HS-27A (cell line): ENCODE results near the gene XKRX.

ENCODE experiments used
- DNase-seq: peaks from one replicate; pipeline ENCODE4 v3.0.0-alpha.2; 2012; ENCODE audit warnings: low read depth, missing footprints

Gene XKRX

DNA sequence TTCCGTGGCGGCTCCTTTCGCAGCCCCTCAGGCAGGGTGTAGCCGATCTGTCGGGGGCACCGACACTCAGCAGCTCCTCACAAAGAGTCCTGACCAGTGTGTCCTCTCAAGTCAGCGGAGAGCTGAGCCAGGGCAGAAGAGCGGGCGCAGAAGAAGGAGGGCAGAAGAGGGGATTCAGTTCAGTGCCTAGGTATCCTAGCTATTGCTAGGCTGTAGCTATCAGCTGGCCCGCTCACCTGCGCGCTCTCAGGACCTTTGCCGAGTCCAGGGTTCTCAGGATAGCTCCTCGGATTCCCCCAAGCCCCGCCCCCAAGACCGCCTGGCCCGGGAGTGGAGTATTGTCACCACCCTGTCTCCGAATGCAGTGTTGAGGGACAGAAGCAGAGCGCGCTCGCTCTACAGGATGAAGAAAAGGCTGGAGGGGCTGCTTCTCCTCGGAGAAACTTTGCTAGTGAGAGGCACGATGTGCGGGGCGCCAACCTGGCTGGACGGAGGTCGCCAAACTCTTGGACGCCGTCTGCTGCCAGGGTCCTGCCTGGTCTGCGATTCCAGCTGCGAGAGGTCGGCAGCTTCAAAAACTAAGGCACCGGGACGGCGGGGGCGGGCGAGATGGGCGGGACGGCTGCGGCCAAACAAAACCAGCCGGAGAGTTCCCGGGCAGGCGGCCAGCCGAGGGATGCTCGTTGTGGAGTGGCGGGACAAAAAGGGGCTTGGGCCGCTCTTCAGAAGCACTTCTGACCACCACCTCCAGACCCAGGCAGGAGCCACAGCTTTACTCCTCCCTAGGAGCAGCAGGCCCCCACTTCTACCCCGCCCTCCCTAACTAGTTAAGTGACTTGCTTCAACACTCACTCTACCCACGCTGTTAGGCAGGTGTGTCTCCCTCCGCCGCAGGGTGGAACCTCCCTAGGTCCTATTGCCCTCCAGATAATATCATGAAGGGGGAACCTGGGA is at the start of gene XKRX:
Gene XKRX (minus strand): TSS at position 258 of the 954 bp plus-strand sequence. CDS start 613 bp downstream, outside the sequence.
- no peak for DNase-seq

DNA sequence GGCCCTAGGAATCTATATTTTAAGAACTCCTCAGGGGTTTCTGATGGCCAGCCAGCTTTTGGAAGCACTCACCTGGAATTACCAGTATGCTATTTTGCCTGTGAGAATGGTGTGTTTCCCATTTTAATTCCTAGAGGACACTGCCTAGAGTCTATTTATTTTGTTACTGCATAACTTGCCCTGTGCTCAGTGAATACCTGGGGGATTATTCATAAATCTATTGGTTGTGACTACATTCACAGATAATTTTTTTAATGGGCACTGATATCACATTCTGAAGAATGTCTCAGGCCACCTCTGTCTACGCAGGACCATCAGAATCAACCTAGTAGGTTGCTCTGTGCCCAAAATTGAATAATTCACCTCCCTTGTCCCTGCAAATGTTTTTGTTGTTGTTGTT is 47.5 kb upstream of the XKRX start:
- DNase-seq = no peak

DNA sequence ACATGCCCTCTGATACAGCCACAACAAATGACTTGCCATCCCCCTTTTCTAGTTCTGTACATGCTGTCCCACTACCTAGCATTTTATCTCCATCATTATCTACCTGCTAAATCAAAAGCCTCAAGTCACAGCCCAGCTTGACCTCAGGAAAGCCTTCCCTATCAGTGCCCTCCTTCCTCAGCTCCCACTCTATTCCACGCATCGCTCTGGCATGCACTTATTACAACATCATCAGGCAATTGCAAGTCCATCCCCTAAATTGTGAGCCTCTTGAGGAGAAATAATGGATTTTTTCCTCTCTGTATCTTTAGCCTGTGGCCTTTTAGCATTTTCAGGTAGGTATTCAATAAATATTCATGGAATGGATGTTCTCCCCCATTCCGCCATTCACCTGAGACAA is 46.5 kb upstream of the XKRX start:
- DNase-seq = no peak

DNA sequence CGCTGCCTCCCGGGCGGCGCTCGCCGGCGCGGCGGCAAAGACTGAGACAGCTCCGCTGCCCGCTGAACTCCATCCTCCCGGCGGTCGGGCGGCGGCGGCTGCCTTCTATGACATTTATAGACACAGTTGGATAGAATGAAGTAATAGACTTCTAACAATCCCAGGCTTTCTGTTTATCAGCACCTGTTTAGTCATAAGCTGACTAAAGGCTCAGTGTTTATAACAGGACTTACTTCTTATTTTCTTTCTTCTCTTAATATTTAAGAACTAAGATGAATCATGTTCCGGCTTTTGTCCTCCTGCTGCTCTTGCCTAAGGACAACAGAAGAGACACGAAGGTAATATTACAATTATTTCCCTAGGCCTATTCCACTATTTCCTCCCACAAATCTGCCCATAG is 44.7 kb upstream of the XKRX start:
- DNase-seq = no peak

DNA sequence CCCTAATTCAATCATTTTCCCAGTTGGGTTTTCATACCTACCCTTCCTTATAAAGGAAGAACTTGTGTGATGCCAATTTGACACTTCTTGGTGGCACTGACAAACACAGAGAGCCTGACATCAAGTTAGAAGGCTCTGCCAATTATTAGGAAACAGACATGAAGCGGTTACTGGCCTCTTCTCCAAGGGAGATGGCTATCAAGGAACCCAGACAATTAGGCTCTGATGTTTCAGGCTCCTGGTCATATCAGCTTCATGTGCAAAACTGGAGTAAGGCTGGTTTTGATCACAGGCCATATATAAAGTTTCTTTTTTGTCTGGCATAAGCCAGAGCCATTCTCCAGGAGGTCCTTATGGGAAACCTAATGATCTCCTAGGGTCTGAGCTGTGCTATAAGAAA is 41.2 kb upstream of the XKRX start:
- no peak for DNase-seq

DNA sequence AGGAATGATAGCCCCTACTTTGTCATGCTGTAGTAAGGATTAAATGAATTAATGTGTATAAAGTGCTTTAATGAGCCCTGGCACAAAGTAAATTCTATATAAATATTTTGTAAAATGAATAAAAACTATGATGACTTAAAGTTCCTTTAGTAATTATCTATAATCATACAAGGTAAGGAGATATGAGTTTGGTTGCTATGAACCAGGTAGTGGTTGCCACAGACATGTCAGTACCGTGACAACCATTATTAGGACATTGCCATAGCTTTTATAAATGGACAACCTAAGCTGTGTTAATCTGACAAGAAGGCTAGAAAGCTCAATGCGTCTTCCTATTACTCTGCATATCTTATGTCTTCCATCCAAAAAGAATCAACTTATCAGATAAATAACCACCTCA is 40.7 kb upstream of the XKRX start, which contains the start of gene ARL13A:
Gene ARL13A (plus strand): TSS at position 301 of the 400 bp plus-strand sequence. CDS start 3,982 bp downstream, outside the sequence.
- DNase-seq = no peak

DNA sequence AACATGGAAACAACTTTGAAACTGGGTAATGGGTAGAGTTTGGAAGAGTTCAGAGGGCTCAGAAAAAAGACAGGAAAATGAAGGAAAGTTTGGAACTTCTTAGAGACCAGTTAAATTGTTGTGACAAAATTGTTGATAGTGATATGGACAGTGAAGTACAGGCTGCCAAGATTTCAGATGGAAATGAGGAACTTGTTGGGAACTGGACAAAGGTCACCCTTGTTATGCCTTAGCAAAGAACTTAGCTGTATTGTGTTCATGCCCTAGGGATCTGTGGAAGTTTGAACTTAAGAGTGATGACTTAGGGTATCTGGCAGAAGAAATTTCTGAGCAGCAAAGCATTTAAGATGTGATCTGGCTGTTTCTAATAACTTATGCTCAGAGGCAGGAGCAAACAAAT is 35.6 kb upstream of the XKRX start:
- no peak for DNase-seq

DNA sequence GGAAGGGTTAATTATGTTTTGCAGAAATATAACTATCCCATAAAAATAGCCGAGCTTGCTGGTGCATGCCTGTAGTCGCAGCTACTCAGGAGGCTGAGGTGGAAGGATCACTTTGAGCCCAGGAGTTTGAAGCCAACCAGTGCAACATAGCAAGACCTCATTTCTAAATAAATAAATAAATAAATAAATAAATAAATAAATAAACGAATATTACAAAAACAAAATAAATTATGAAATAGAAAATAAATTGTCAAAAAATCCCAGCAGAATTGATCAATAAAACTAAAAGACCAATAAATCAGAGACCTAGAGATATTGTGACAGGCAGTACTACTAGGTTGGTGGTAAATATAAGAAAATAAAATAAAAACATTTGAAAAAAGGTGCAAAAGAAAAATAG is 34.1 kb upstream of the XKRX start:
- DNase-seq = no peak

DNA sequence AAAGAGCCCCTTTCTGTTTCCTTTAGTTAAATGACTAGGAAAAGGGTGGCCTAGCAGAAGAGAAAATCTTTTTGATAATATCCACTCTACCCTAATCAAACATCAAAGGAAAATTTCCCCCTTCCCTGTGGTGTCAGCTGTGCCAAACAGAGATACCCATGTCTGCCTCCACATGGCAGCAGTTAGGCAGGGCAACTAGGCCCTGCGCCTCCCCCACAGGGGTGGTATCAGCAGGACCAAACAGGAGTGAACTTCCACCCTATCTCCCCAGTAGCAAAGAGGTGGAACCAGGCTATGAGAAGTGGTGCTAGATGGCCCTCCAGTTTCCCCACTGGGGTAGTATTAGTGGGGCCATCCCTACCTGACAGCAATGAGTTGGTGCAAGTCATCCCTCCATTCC is 19.8 kb upstream of the XKRX start:
- DNase-seq = no peak

DNA sequence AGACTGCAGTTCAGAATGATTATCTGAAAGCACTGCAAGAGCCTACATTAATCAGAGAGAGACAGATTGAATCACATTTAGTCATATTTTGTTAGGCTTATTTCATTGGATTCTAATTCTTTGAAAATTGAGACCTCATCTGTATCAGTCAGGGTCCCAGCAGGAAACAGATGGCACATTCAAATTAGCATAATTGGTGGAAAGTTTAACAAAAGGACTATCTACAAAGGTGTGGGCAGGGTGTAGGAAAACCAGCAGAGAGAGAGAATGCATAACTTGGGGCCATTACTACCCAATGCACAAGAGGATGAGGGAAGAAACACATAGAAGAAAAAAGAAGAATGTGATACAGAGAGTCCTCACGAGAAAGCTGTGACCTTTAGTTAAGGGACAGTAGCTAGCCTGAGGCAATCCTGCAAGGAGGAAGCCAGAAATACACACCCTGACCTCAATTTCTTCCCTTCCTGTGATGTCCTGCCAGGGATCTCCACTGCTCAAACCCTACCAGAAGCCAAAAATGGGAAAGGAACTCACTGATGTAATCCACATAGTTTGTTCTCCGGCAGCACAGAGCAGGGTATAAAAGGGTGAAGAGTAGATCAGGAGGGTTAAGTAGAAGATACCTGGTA is 17.7 kb upstream of the XKRX start:
- no peak for DNase-seq

DNA sequence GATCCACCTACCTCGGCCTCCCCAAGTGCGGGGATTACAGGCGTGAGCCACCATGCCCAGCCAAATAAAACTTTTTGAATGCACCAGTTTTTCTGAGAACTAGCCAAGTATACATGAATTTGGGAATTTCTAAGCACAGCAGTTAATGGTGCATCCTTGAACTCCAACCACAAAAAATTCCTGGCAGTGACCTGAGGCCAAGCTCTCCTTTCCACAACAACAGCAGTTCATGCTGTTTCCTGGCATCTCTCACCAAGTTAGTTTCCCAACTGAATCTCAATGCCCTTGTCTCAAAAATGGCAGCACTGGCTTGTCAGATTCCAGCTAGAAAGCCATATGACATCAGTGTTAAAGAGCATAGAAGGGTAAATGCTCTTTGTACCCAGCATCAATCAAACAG is 15.9 kb upstream of the XKRX start:
- DNase-seq = no peak

DNA sequence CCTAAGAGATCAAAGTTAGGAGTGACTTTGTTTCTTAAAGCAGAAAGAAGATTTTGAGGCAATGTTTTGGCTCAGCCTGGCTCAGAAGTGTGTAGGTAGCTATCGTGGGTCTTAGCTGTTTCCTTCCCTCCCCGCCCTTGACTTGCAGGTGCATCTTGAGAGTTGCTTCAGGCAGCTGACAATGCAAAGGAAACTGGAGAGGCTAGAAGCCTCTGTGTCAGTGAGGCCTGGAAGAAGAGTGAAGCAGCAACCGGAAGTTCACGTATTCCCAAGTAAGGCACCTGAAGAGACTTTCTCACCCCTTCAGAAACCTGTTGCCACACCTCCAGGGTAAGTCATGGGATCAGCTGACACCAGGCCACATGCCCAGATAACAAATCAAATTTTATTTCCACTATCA is 10.6 kb upstream of the XKRX start:
- DNase-seq = no peak

DNA sequence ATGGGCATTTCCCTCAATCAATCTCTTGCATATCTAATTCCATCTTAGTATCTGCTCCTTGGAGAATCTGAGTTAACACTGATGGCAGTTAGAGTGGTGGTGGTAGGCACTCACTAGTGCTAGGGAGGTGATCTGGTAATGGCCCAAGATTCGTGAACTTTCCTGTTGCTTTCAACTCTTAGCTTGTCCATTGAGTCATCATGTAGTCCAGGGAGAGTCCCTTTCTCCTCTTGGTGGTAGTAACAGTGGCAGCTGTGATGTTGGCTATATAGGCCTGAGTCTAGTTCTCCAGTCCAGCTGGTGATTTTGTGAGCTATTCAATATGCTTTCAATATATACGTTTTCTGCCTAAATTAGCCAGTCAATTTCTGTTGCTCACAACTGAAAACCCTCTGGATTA is 7.0 kb upstream of the XKRX start:
- DNase-seq = no peak

DNA sequence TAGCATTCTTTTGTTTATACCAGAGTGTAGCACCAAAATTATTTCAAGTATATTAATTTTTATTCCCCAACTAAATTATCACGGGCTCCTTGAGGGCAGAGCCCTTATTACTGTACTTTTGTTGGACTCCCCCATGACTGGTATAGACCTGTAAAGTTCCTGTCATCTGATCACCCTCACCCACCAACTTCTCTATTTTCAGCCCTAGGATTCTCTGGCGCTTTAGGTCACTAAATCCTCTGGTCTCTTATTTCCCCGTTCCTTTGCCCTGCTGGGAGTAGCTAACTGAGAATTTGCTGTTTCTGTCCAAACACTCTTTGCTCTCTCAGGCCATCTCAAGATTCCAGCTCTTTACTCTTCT is 3.2 kb upstream of the XKRX start:
- DNase-seq = no peak

DNA sequence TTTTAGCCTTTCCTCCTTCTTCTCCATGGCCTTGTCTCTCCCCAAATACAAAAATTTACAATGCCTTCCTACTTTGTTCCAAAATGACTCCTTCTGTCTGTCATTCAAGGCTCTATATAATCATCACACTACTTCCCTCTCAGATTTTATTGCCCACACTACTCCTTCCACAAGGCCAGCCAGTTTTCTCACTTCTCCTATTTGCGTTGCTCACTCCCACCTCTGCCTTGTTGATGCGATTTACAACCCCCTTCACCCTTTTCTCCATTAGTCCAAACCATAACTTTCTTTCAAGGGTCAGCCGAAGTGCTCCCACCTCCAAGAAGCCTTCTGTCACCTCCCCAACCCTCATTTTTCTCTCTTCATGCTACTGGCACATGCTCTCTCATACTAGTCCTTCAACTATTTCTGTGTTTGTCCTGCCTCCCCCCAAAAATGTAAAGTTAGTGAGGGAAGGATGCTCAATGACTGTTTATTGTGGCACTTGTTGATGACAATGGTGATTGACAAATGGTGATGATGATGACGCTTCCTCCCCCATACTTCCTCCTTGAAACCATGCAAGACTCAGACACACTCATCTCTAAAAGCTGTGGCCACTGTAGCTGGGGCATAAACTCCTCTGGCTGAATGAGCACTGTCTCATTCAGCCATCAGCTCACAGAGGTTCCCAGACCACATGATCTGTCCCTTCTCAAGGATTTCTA is 2.7 kb upstream of the XKRX start:
- DNase-seq = no peak

DNA sequence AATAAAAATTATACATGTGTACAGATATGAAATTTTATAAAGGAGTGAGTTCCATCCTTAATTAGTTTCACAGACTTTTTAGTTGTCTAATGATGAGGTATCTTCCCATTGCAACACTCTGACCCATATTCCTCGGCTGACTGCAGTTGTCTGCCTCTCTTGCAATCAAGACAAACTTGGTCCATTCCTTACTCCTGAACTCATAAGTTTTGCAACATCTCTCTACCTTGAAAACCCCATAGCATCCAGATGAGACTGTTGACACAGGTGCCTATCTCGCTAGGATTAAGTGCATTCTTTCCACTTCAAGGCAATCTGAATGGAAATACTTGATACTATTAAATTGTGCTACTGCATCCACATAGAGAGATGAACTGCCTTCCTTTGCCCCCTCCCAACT is 2.3 kb downstream of the XKRX start:
- no peak for DNase-seq

DNA sequence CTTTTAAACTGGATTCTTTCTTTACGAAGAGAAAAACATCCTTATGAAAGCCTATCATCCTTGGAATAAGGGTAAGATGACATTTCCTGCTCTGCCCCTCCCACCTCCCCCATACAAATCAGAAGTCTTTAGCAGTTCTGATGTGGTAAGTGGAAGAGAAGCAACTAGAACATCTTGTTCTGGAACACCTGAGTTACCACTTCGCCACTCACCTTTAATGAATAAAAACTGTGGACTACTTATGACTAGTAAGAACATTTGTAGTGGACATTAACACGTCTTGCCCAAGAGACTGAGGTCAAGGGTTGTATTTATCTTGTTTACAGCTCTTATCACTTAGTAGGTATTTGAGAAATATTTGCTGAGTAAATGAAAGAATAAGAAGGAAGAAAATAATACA is 4.3 kb downstream of the XKRX start:
- no peak for DNase-seq

DNA sequence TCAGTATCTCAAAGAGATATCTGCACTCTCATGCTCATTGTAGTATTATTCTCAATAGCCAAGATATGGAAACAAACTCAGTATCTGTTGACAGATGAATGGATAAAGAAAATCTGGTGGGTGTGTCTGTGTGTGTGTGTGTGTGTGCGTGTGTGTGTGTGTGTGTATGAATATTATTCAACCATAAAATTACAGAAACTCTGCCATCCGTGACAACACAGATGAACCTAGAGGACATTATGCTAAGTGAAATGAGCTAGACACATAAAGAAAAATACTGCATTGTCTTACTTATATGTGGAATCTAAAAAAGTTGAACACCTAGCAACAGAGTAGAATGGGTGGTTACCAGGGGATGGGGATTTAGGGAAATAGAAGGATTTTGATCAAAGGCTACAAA is 13.2 kb downstream of the XKRX start:
- DNase-seq = no peak

DNA sequence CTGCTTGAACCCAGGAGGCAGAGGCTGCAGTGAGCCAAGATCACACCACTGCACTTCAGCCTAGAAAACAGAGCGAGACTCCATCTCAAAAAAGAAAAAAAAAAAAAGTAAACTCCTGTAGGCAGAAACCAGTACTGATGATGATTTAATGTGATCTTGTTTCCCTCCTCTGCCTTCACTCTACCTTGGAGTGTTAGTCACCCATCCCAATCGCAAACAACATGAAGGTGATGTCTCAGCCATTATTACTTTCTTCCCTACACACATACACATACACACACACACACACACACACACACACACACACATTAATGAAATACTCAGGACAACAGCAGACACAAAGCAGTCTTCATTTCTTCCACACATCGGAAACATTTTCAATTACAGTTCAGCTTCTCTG is 15.6 kb downstream of the XKRX start:
- no peak for DNase-seq

DNA sequence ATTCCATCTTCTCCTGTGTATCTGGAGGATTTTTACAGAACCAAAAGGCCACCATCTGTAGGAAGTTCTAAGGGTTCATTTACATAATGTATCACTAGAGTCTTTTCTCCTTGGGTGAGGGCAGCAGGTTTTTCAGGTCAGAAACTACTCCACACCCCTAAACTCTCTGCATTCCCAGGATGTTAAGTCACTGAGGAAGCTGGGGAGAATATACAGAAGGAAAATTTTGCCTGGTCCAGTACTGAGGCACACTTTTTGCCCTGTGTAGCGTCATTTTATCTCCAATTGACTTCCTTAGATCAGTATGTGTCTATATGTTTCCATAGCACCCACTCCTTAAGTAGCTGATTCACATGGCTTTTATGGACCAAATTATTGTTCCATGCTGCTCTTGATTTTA is 17.0 kb downstream of the XKRX start:
- no peak for DNase-seq

DNA sequence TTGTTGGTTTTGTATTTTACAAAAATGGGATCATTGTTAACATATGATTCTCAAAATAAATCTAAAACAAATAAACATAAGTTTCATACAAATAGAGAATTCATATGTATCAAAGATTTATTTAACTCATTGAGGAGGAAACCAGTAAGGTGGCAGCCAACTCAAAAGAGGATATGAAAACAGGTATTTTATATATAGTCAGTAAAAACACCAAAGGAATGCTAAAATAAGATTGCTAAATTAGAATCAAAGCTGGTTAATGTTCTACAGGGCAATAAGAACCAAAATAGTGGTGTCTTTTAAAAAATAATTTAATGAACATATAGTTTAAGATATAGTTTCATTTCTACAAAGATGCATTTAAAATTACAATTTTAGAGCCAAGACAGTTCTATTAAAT is 23.1 kb downstream of the XKRX start:
- no peak for DNase-seq

DNA sequence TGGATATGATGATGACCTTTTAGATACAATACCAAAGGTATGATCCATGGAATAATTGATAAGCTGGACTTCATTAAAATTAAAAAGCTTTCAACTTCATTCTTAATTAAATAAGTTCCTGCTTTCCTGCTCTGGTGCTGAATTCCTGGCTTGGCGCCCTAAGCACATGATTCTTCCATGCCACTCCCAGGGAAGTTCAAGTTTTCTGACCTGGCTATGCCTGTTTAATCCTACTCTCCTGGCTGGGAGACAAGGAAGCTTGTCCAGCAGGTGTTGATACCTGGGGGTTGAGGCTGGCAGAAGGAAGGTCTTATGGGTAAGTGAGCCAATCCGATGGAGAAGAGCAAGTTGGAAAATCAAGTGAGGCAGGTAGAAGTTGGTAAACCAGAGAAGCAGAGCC is 24.3 kb downstream of the XKRX start:
- no peak for DNase-seq
